SK-N-MC (cell line): ENCODE measurements around the gene SCFD1.
"Not testable (repeated sequence)": the region's sequence is repeated elsewhere in the genome, so short reads cannot be mapped to it uniquely, and the experiment has no call there.

Experiments
- DNase-seq: peaks from one replicate; pipeline ENCODE4 v3.0.0-alpha.2; 2011; ENCODE audit warnings: low read depth, low spot score
- H3K27ac ChIP-seq: fragments of 200-600 bp; sonication (generic); 2 replicates; pipeline ENCODE4 v1.5.1; 2016; ENCODE audit warnings: mixed run types
- H3K36me3 ChIP-seq: fragments of 200-600 bp; sonication (generic); 2 replicates; pipeline ENCODE4 v1.6.1; 2017; ENCODE audit warnings: antibody characterized with exemption, low read length, mixed read lengths; ENCODE audit not compliant: insufficient read depth
- H3K4me3 ChIP-seq: fragments of 200-600 bp; sonication (generic); 2 replicates; pipeline ENCODE4 v1.5.1; 2016
- H3K9ac ChIP-seq: fragments of 200-600 bp; sonication (generic); 2 replicates; pipeline ENCODE4 v1.8.0; 2017; ENCODE audit warnings: mixed run types, mixed read lengths; ENCODE audit not compliant: insufficient read length
- H3K9me3 ChIP-seq: fragments of 200-600 bp; sonication (generic); 2 replicates; pipeline ENCODE4 v1.6.1; 2017; ENCODE audit warnings: low read depth, mild to moderate bottlenecking, antibody characterized with exemption, low read length, moderate library complexity, mixed read lengths
- EZH2 ChIP-seq: fragments of 200-600 bp; sonication (generic); IDR thresholded peaks from one replicate; pipeline ENCODE4 v1.6.1; 2017; ENCODE audit warnings: antibody characterized with exemption
- FOXP2 ChIP-seq: optimal IDR thresholded peaks from 2 replicates; pipeline ENCODE3; 2011; ENCODE audit warnings: mild to moderate bottlenecking, moderate library complexity; ENCODE audit not compliant: insufficient read depth; ENCODE audit errors: extremely low read length, control extremely low read depth
- POLR2AphosphoS5 ChIP-seq: IDR thresholded peaks from 2 replicates; pipeline ENCODE4 v1.6.1; 2012; ENCODE audit warnings: mild to moderate bottlenecking, low read depth, low read length, borderline replicate concordance

The SCFD1 gene

DNA sequence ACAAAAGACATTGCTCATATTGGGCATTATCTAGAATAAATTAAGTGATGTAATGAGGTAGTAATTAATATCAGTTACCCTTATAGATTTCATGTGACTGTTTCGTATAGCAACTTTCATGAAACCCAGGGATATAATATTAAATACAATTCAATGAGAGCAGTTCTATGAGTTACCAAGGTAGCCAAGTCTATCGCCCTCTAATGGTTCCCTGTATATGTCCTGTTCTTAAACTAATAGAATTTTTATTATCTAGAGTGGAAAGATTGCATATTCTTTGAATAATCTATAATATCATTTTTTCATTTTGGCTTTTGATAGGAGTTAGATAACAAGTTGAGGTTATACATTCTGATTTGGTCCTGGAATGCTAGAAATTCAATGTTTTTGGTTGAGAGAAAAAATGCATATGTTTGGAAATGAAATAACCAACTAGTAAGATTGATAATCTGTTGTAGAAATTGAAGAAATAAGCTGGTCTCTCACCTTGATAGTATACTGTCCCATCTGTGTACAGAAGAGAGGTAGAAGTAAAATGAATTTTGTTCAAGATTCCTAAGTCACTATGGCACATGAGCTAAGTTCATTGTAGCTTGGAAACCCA lies 59.7 kb downstream of the SCFD1 start:
- Histone ChIP-seq H3K36me3 (peaks cover 15% of the 10 kb centered on the region; the same call in 1 of the 2 replicates), H3K27ac (no peak overlapping the region), H3K9ac (no peak overlapping the region), H3K4me3 (no peak overlapping the region), H3K9me3 (no peaks in the 10 kb centered on the region)
- no peak for TF ChIP-seq POLR2AphosphoS5
- no peak for TF ChIP-seq EZH2
- TF ChIP-seq FOXP2, result no peak
- DNase-seq, result no peak

GRCh38 chr14:30690487-30691355 lies 68.6 kb downstream of the SCFD1 start:
- H3K4me3 ChIP-seq, DNase-seq, H3K36me3 ChIP-seq, H3K27ac ChIP-seq, H3K9ac ChIP-seq, H3K9me3 ChIP-seq: not testable (repeated sequence)

DNA sequence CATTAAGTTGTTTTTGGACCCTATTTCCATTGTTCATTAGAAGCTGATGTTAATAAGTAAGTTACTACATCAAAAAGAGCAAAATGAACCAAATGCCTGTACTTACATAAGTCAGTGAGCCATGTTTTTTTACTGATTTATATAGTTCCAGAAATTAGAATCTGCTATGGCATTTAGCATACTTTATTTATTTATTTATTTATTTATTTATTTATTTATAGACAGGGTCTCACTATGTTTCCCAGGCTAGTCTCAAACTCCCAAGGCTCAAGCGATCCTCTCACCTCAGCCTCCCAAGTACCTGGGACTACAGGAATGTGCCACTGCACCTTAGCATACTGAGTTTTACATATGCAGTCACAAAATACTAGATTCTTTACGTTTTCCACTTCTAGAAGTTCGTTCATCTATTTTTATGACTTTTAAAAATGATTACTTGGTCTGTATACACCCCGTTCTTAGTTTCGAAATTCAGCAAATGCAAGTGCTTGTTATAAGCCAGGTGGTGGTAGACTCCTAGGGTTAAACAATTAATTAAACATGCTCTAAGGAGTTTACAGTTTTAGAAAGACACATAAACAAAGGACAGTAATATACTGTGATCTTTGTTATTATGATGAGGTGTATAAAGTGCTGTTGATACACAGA lies 69.8 kb downstream of the SCFD1 start:
- Histone ChIP-seq H3K36me3 (peaks cover 11% of the 10 kb centered on the region), H3K9ac (no peak overlapping the region), H3K27ac (no peak overlapping the region), H3K4me3 (no peak overlapping the region), H3K9me3 (no peaks in the 10 kb centered on the region)
- DNase-seq, result no peak
- TF ChIP-seq POLR2AphosphoS5 (no peak), FOXP2 (no peak), EZH2 (no peak)

DNA sequence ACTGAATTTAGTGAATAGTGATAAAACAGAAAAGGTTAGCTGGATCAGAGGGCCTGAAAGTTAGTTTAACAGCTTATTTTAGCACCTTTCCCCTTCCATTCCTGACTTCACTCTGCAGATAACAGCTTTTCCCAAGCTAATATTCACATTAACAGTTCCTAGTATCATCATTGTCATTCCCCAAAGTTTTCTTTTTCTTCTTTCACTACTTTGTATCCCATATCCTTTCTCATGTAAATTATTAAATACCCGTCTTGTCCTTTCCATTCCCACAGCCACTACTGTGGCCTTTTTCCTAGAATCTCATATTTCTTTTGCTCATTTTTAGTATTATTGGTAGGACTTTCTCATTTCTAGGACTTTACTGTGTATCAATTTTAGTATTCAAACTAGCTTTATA lies 70.5 kb downstream of the SCFD1 start:
- peaks cover 11% of the 10 kb centered on the region for H3K36me3 ChIP-seq
- no peak overlapping the region for H3K9ac ChIP-seq
- TF ChIP-seq POLR2AphosphoS5, result no peak
- H3K4me3 ChIP-seq, result no peak overlapping the region
- no peaks in the 10 kb centered on the region for H3K9me3 ChIP-seq
- DNase-seq, result no peak
- no peak overlapping the region for H3K27ac ChIP-seq

DNA sequence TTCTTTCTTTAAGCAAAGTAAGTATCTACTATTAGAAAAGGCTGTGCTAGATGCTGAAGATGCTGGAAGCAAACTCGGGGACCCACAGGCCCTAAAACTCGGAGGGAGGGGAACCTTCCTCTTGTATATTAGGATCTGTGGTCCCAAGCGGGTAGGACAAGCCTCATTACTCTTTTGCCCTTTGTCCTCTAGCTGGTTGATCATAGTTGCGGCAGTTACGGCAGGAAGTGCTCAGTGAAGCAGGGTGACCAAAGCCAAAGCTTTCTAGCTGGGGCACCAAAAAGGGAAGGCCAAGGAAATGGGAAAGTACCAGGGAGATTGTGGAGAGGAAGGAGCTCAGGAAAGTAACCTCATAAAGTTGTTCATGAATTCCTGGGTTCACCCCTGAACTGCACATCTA lies 76.3 kb downstream of the SCFD1 start:
- H3K36me3 ChIP-seq, result peaks cover 24% of the 10 kb centered on the region
- no peak overlapping the region for H3K9ac ChIP-seq

DNA sequence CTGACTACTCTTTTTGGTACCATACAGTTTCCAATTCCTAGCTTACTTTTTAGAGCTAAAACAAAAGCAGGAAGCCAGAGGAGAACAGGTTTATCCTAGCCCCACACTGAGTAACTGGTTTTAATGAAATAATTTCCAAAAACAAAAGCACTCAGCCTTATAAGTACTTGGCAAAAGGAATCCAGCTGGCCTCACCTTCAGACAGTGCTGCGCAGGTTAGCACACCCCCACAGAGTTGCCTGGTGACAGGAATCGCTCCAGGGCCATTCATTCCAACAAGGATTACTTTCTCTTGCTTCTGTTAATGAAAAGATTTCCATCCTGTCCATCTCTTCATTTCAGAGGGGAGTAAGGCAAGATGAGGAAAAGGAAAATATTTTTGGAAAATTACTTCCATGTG lies 84.6 kb downstream of the SCFD1 start:
- no peak for TF ChIP-seq EZH2
- no peak for TF ChIP-seq FOXP2
- no peak for TF ChIP-seq POLR2AphosphoS5
- no peaks in the 10 kb centered on the region for H3K9me3 ChIP-seq
- peaks cover 24% of the 10 kb centered on the region for H3K36me3 ChIP-seq
- no peak overlapping the region for H3K27ac ChIP-seq
- no peak overlapping the region for H3K4me3 ChIP-seq
- no peak for DNase-seq
- no peak overlapping the region for H3K9ac ChIP-seq

More for the DNA sequence above, 76.3 kb downstream of the SCFD1 start:
- no peak overlapping the region for H3K4me3 ChIP-seq
- H3K9me3 ChIP-seq, result no peaks in the 10 kb centered on the region
- DNase-seq, result no peak
- H3K27ac ChIP-seq, result no peak overlapping the region
- TF ChIP-seq EZH2, result no peak
- no peak for TF ChIP-seq POLR2AphosphoS5
- TF ChIP-seq FOXP2, result no peak

GRCh38 chr14:30708157-30708556 lies 86.0 kb downstream of the SCFD1 start:
- Histone ChIP-seq H3K9ac (no peak overlapping the region), H3K9me3 (no peaks in the 10 kb centered on the region), H3K27ac (no peak overlapping the region), H3K4me3 (no peak overlapping the region), H3K36me3 (peaks cover 18% of the 10 kb centered on the region)
- DNase-seq, result no peak
- TF ChIP-seq POLR2AphosphoS5, result no peak
- TF ChIP-seq EZH2, result no peak

- no peak for DNase-seq
- H3K4me3 ChIP-seq, result no peak overlapping the region
- no peak overlapping the region for H3K27ac ChIP-seq
- H3K9me3 ChIP-seq, result no peaks in the 10 kb centered on the region
- TF ChIP-seq FOXP2 (no peak), EZH2 (no peak), POLR2AphosphoS5 (no peak)
- peaks cover 18% of the 10 kb centered on the region for H3K36me3 ChIP-seq
- H3K9ac ChIP-seq, result no peak overlapping the region
These were observed 87.1 kb downstream of the SCFD1 start for GRCh38 chr14:30709201-30709600.
